IPS-15b (cell line): Measurements from ENCODE around the gene ELP4.

Experiments used
- H3K27me3 ChIP-seq: one replicate; pipeline ENCODE4 v1.6.1; 2013; ENCODE audit warnings: low read length; ENCODE audit not compliant: control insufficient read depth, insufficient read depth
- H3K36me3 ChIP-seq: one replicate; pipeline ENCODE4 v1.6.1; 2013; ENCODE audit warnings: low read length; ENCODE audit not compliant: control insufficient read depth, insufficient read depth
- H3K4me1 ChIP-seq: one replicate; pipeline ENCODE4 v1.6.1; 2013; ENCODE audit warnings: mild to moderate bottlenecking, low read length; ENCODE audit not compliant: control insufficient read depth, insufficient read depth
- H3K4me3 ChIP-seq: one replicate; pipeline ENCODE4 v1.5.1; 2013; ENCODE audit warnings: low read depth, low read length
- H3K9ac ChIP-seq: one replicate; pipeline ENCODE4 v1.6.1; 2013; ENCODE audit warnings: low read depth, mild to moderate bottlenecking, low read length
- H3K9me3 ChIP-seq: one replicate; pipeline ENCODE4 v1.6.1; 2013; ENCODE audit warnings: mild to moderate bottlenecking, low read length; ENCODE audit not compliant: control insufficient read depth, insufficient read depth

ELP4 gene

DNA sequence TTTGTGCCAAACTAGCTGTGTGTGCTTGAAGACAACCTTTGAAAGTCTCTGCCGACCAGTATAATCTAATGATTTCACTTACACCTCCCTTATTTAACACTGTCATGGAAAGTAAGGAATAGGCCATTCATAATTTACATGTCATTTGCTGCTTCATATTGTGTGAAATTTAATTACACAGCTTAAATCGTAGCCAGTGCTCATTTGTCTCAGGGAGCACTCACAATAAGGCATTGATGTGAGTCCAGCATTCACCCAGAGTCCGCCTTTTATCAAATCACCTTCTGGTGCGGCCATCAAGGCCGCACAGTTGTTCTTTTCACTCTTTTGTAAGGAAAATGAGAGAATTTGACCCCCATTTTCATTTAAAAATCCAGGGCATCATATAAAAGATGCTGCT is 254.7 kb downstream of the ELP4 start:
- peaks cover 5% of the 10 kb centered on the region for H3K4me1 ChIP-seq
- H3K9ac ChIP-seq: no peak overlapping the region
- H3K36me3 ChIP-seq: no peaks in the 10 kb centered on the region
- no peak overlapping the region for H3K4me3 ChIP-seq
- no peaks in the 10 kb centered on the region for H3K9me3 ChIP-seq
- H3K27me3 ChIP-seq: no peaks in the 10 kb centered on the region

DNA sequence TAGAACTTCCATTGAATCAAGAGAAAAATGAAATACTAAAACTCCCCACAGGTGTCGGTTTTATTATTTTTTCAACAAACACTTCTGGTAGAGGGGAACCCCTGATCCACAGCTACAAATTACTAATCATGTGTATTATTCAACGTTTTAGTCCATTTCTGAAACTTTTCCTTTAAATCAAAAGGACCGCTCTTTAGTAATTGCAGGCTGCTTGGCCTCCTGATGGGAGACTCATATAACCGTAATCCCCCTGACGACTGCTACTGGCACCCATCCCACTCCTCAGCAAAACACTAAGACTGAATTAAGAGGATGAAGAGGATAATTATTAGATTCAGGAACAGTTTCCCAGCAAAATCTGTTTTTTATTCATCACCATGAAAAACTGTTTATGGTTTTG is 255.2 kb downstream of the ELP4 start:
- Histone ChIP-seq H3K36me3 (no peaks in the 10 kb centered on the region), H3K4me1 (peaks cover 5% of the 10 kb centered on the region), H3K27me3 (no peaks in the 10 kb centered on the region), H3K9ac (no peak overlapping the region), H3K4me3 (no peak overlapping the region), H3K9me3 (no peaks in the 10 kb centered on the region)

DNA sequence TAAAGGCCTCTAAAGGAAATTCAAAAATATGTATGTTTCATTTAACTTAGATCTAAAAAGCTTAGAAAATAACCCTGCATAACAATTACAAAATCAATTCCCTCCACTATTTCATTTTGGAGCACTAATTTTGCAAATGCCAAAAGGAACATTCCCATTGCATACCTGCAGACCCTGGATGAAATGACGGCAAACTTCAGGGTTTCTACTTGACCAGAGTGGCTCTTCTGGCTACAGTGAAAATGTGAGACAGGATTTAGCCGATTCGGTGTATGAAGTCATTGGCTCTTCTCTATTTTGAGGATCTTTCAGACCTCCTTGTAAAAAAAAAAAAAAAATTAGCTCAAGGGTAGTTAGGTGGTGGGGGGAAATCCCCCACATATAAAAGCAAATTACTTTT is 257.5 kb downstream of the ELP4 start:
- H3K27me3 ChIP-seq: no peaks in the 10 kb centered on the region
- no peak overlapping the region for H3K4me3 ChIP-seq
- H3K36me3 ChIP-seq: no peaks in the 10 kb centered on the region
- no peak overlapping the region for H3K9ac ChIP-seq
- no peaks in the 10 kb centered on the region for H3K9me3 ChIP-seq
- H3K4me1 ChIP-seq: peaks cover 5% of the 10 kb centered on the region

DNA sequence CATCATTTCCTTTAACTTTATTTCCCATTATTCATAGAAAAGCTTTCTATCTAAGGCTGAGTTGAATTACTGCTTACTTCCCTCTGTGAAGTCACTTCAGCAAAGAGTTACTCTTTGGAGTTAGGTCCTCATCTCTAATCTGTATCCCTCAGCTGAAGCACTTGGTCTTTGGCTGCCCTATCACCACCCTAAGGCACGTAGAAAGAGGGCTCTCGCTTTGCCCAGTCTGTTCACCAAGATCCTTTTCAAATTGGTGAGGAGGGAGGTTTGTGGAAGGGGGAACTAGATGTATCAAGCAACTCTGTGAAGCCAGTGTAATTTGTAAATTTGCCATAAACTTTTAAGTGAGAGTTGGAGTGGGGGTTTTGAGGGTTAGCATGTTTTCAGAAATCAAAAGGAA is 258.1 kb downstream of the ELP4 start:
- Histone ChIP-seq H3K9me3 (no peaks in the 10 kb centered on the region), H3K36me3 (no peaks in the 10 kb centered on the region), H3K9ac (no peak overlapping the region), H3K27me3 (no peaks in the 10 kb centered on the region), H3K4me3 (no peak overlapping the region), H3K4me1 (peaks cover 5% of the 10 kb centered on the region)

DNA sequence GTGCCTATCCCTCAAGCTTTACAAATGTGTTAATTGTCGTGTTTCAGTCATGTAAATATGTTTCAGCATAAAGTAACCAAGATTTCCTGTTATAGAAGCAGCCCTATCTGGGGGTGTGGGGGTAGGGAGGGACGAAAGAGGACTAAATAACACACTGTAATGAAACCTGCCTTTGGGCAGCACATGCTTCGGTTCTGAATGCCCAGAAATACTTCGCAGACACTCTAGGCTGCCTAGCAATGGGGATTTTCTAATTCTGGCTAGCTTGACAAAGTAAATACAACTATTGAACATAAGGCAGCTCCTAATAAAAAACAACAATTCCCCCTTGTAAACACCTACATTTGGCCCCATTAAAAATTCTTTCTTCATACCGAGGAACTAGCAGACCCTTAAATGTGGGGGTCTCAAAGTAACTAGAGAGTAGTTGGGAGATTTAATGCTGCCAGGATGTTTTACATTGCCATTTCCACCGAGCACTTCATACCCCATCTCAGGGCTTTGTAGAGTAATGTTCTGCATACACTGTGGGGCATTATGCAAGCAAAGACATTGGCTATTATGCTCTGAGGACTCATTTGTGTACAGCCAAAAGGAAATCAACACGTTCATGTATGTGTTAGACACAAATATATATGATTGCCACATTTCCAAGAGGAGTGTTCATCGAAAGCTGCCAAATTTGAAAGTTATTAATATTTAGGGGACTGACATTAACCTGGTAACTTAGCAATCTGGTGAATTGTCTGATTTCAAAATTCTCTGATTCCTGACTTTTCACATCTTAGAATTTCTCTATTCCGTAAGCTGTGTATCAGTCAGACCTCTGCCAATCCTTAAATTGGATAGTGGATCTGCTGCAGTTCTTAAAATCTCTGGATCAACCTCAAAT is 259.4 kb downstream of the ELP4 start:
- Histone ChIP-seq H3K9ac (no peak overlapping the region), H3K36me3 (no peaks in the 10 kb centered on the region), H3K4me3 (no peak overlapping the region), H3K9me3 (no peaks in the 10 kb centered on the region), H3K27me3 (no peaks in the 10 kb centered on the region), H3K4me1 (peaks cover 5% of the 10 kb centered on the region)

DNA sequence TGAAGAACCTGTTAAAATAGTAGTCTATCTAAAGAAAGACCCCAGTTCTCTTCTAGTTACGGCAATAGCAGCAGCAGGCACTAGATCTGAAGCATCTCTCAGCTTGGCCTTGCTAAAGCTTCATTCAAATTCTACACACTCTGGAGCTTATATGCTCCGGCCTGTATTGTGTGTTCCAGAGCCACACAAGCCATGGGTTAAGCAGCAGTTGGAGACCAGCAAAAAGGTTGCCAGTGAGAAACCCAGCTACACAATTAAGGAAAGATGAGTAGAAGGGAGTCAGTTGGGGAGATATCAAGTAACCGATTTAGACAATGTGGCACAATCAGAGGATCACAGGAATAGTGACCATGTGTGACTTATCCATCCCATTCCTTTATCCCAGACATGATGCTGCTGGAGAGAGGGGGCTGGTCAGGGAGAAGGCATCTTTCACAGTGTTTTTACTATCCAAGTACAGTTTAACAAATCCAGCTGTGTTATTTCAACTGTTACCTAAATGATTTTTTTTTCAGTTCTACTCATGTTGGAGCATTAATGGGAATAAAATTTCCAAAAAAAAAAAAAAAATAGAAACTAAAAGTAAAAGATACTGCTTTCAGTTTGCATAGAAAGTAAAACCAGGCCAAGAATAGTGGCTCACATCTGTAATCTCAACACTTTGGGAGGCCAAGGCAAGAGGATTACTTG is 260.6 kb downstream of the ELP4 start:
- Histone ChIP-seq H3K9ac (no peak overlapping the region), H3K4me1 (peaks cover 5% of the 10 kb centered on the region), H3K27me3 (no peaks in the 10 kb centered on the region), H3K9me3 (no peaks in the 10 kb centered on the region), H3K36me3 (no peaks in the 10 kb centered on the region), H3K4me3 (no peak overlapping the region)

DNA sequence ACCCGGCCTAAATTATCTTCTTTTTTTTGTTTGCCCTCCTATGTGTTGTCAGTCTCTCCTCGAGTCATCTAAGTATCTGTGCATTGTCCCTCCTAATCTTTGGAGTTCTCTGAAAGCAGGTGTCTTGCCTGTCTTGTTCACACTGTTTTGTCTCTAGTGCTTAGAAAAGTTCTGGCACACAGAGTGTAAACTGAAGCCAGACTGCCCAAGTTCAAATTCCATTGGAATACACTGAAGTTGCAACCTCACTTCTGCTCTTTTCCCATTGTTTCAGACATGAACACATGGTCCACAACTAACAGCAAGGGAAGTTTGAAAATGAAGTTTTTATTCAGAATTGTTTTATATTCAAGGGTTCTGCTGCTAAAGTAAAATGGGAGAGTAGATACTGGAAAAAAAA is 262.8 kb downstream of the ELP4 start:
- Histone ChIP-seq H3K9me3 (no peaks in the 10 kb centered on the region), H3K9ac (no peak overlapping the region), H3K4me3 (no peak overlapping the region), H3K4me1 (peaks cover 5% of the 10 kb centered on the region), H3K36me3 (no peaks in the 10 kb centered on the region), H3K27me3 (no peaks in the 10 kb centered on the region)

DNA sequence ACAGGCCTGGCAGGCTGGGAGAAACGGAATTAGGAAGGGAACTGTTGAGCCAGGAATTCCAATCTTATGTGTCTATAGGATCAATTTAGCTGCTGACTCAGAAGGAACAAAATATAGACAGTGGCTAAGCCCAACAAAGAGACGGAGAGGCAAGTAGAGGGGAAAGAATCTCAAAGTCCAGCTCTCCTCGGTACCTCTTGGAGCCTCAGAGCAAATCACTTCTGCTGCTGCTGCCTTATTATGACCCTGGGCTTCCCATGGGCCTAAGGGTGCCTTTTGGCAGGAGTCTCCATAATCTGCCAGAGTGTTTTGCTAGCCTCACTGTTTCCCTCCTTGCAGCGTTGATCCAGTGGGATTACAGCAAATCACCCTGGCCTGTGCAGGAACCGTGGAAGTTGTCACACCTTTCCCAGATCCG is 269.8 kb downstream of the ELP4 start:
- Histone ChIP-seq H3K4me1 (no peaks in the 10 kb centered on the region), H3K4me3 (no peak overlapping the region), H3K9ac (peak overlapping the region; percentile 8), H3K9me3 (no peaks in the 10 kb centered on the region), H3K27me3 (no peaks in the 10 kb centered on the region), H3K36me3 (no peaks in the 10 kb centered on the region)

DNA sequence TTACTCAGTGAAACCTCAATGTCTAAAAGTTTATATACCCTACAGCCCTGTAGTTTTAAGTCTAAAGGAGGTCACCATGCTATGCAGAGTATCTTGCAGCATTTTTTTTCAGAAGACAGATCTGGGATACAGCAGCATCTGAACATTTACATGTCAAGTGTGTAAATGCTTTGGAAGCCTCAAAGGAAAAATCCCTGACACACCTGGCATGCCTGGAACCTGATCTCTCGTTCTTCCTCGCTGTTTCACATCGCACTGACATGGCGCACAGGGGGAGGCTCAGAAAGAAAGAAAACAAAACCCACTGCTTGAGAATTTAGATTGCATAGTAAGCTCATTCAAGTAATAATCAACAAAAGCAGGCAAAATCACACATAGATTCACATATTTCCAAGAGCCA is 270.5 kb downstream of the ELP4 start:
- Histone ChIP-seq H3K9me3 (no peaks in the 10 kb centered on the region), H3K9ac (no peak overlapping the region), H3K4me3 (no peak overlapping the region), H3K36me3 (no peaks in the 10 kb centered on the region), H3K4me1 (no peaks in the 10 kb centered on the region), H3K27me3 (no peaks in the 10 kb centered on the region)

DNA sequence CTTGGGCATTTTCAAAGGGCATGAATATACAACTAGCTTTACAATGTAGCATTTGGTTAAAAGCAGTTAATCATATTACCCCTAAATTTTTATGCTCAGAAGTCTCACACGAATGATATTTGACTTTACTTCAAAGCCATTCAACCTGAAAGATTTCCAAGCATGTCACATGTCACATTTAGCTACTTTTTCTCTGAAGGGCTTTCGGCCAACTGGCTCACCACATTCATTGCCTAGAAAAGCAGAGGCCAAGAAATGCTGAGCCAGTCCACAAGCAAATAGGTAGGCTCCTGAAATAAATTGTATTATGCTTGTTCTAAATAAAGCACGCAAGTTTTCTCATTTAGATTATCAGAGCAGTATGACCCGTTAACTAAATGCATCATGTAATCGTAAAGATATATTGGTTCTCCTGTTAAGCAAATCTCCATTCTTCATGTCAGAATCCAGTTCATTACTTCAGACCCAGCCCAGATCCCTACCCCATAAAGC is 271.0 kb downstream of the ELP4 start:
- H3K4me3 ChIP-seq: no peak overlapping the region
- no peaks in the 10 kb centered on the region for H3K36me3 ChIP-seq
- no peak overlapping the region for H3K9ac ChIP-seq
- no peaks in the 10 kb centered on the region for H3K9me3 ChIP-seq
- no peaks in the 10 kb centered on the region for H3K27me3 ChIP-seq
- no peaks in the 10 kb centered on the region for H3K4me1 ChIP-seq

DNA sequence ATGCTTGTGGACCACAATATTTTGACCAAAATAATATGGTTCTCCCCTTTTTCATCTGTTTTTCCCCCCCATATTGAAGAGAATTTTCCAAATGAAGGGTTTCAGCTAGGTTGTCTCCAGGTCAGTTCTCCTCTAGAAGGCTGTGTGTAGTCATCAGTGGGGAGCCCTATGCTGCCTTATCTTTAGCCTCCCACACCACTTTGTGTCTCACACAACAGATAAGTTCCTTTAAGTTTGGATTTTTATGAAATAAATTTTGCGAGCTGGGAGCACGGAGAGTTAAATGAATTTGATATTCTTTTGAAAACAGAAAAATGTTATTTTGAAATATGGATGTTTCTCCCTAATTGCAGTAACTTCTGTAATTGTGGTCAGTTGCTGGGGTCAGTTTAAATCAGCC is 272.7 kb downstream of the ELP4 start:
- H3K9me3 ChIP-seq: no peaks in the 10 kb centered on the region

DNA sequence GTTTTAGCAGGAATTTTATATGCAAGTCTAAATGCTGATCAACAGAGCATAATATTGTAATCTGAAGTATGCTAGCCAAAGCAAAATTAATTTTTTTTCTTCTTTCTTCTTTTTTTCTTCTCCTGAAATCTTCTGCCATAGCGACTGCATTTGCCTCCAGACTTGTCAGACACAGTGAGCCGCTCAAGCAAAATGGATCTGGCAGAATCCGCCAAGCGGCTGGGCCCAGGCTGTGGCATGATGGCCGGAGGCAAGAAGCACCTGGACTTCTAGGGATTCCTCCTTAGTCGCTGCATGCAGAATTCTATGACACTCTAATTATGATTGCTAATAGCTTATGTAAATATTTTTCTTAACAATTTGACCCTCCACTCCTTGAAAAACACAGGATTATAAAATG is 273.7 kb downstream of the ELP4 start:
- Histone ChIP-seq H3K9ac (no peak overlapping the region), H3K4me1 (no peaks in the 10 kb centered on the region), H3K4me3 (no peak overlapping the region), H3K27me3 (no peaks in the 10 kb centered on the region), H3K9me3 (no peaks in the 10 kb centered on the region), H3K36me3 (no peaks in the 10 kb centered on the region)

More for the DNA sequence above, 272.7 kb downstream of the ELP4 start:
- H3K36me3 ChIP-seq: no peaks in the 10 kb centered on the region
- H3K27me3 ChIP-seq: no peaks in the 10 kb centered on the region
- no peaks in the 10 kb centered on the region for H3K4me1 ChIP-seq
- no peak overlapping the region for H3K4me3 ChIP-seq
- no peak overlapping the region for H3K9ac ChIP-seq
